GM20000 (cell line): ENCODE data around the gene CSTB.
A peak's percentile ranks its signal among the peaks of the same experiment; 100 is the strongest.
"Not testable (repeated sequence)": the region's sequence is repeated elsewhere in the genome, so short reads cannot be mapped to it uniquely, and the experiment has no call there.

ENCODE experiments used
- DNase-seq: peaks from one replicate; pipeline ENCODE4 v3.0.0; 2012; ENCODE audit warnings: low spot score
- CTCF ChIP-seq: IDR thresholded peaks from 2 replicates; pipeline ENCODE4 v1.5.1; 2012; ENCODE audit warnings: mild to moderate bottlenecking, control low read depth; ENCODE audit errors: extremely low read depth, missing control alignments

The CSTB gene

GRCh38 chr21:43775795-43776430, at the start of gene CSTB:
Gene CSTB, minus strand, starts transcription at chr21:43776308. Its CDS starts 39 bp downstream, at chr21:43776269.
- DNase-seq: peak; percentile 93
- TF ChIP-seq CTCF: no peak

GRCh38 chr21:43825242-43825935, 49.3 kb upstream of the CSTB start:
- no peak for DNase-seq
- no peak for TF ChIP-seq CTCF

DNA sequence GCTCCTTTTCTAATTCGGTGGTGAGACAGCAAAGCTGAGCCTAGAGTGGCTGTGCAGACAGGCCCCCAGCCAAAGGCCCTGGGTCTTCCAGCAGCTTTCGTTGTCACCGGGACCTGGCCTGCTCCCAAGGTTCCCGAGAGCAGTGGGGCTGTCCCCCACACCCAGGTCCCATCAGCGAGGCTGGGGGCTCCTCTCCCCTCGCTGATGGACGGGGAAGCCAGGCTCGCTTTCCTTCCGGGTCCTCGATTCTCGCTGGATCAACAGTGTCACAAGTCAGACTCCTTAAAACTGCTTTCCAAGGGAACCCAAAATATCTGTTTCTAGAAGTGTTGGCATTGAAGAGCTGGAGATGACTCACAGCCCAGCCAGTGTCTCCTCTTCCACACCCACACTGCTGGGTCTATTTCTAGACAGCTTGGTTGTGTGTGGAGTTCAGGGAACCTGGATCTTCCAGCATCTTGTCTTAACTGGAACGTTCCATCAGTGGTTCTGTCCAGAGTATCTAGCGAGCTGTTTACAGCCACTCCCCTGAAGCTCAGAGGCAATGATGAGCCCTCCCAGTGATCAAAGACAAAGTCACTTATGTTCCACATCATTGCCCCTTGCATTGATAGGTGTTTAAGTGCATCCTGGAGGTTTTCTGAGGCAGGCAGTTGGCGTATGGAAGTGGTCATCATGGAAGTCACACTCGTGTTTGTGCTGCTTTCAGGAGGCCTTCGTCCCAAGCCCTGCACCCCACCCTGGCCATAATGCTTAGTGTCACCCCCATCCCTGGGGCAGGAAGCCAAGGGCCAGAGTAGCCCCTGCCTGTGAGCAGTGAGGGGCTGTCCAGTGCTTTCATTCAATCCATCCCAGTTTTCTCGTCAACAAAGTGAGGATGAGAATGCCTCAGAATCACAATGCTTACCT, 48.5 kb upstream of the CSTB start:
- TF ChIP-seq CTCF: no peak
- no peak for DNase-seq

DNA sequence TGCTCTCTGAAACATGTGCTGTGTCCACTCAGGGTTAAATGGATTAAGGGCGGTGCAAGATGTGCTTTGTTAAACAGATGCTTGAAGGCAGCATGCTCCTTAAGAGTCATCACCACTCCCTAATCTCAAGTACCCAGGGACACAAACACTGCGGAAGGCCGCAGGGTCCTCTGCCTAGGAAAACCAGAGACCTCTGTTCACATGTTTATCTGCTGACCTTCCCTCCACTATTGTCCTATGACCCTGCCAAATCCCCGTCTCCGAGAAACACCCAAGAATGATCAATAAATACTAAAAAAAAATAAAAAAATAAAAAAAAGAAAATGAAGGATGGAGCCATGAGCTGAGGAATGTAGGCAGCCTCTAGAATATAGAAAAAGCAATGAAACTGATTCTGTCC, 46.6 kb upstream of the CSTB start:
- not testable (repeated sequence) for DNase-seq

DNA sequence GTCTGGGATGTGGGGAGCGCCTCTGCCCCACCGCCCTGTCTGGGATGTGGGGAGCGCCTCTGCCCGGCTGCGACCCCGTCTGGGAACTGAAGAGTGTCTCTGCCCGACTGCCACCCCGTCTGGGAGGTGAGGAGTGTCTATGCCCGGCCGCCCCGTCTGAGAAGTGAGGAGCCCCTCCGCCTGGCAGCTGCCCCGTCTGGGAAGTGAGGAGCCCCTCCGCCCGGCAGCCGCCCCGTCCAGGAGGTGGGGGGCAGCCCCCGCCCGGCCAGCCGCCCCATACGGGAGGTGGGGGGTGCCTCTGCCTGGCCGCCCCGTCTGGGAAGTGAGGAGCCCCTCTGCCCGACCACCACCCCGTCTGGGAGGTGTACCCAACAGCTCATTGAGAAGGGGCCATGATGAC, 46.1 kb upstream of the CSTB start:
- DNase-seq: not testable (repeated sequence)

DNA sequence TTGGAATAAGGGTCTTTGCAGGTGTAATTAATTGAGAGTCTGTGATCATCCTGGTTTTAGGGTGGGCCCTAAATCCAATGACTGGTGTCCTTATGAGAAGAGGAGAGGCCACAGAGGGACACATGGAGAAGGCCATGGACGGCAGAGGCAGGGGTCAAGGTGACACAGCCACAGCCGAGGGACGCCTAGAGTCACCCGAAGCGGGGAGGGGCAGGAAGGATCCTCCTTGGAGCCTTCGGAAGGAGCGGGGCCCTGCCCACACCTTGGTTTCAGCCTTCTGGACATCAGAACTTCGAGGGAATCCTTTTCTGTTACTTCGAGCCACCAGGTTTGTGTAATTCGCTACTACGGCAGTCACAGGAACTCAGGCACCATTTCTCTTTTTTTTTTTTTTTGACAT, 44.4 kb upstream of the CSTB start:
- no peak for TF ChIP-seq CTCF
- no peak for DNase-seq

- DNase-seq: no peak
- TF ChIP-seq CTCF: no peak
These were observed 43.6 kb upstream of the CSTB start for GRCh38 chr21:43819511-43820405.
